Loucy (cell line): ENCODE measurements around the gene SLC9A4.
A peak's percentile ranks its signal among the peaks of the same experiment; 100 is the strongest.

Experiments
- H2AFZ ChIP-seq: fragments of 200-600 bp; sonication (generic); 2 replicates; pipeline ENCODE4 v1.6.0; 2016; ENCODE audit warnings: antibody characterized with exemption, mild to moderate bottlenecking, low read length, moderate library complexity
- H3F3A ChIP-seq: fragments of 200-600 bp; 2 replicates; pipeline ENCODE4 v1.6.0; 2016; ENCODE audit warnings: antibody characterized with exemption, low read depth, mild to moderate bottlenecking
- H3K27me3 ChIP-seq: fragments of 200-600 bp; sonication (generic); 2 replicates; pipeline ENCODE4 v1.6.1; 2014; ENCODE audit warnings: low read length, mild to moderate bottlenecking; ENCODE audit not compliant: insufficient read depth, poor library complexity, severe bottlenecking
- H3K36me3 ChIP-seq: fragments of 200-600 bp; sonication (generic); 2 replicates; pipeline ENCODE4 v1.6.1; 2016; ENCODE audit warnings: low read length; ENCODE audit not compliant: insufficient read depth
- H3K4me1 ChIP-seq: fragments of 200-600 bp; sonication (generic); 2 replicates; pipeline ENCODE4 v1.5.1; 2014; ENCODE audit warnings: low read length, mild to moderate bottlenecking; ENCODE audit not compliant: insufficient read depth, poor library complexity, severe bottlenecking
- H3K4me2 ChIP-seq: fragments of 200-600 bp; sonication (generic); 2 replicates; pipeline ENCODE4 v1.6.0; 2014; ENCODE audit warnings: antibody characterized with exemption, low read length, low read depth, mild to moderate bottlenecking; ENCODE audit not compliant: poor library complexity, severe bottlenecking
- H3K4me3 ChIP-seq: fragments of 200-600 bp; sonication (generic); 2 replicates; pipeline ENCODE4 v1.5.1; 2014; ENCODE audit warnings: low read length, mild to moderate bottlenecking, mixed read lengths; ENCODE audit not compliant: poor library complexity, severe bottlenecking
- H3K79me2 ChIP-seq: fragments of 200-600 bp; sonication (generic); 2 replicates; pipeline ENCODE4 v1.6.1; 2014; ENCODE audit warnings: low read length; ENCODE audit not compliant: insufficient read depth
- H3K9ac ChIP-seq: fragments of 200-600 bp; sonication (generic); 2 replicates; pipeline ENCODE4 v1.6.0; 2014; ENCODE audit warnings: mild to moderate bottlenecking, low read depth, low read length, moderate library complexity; ENCODE audit not compliant: poor library complexity, severe bottlenecking
- H3K9me2 ChIP-seq: fragments of 200-600 bp; sonication (generic); replicated peaks from 2 replicates; pipeline ENCODE4 v1.6.1; 2016; ENCODE audit warnings: low read depth, low read length, mixed read lengths
- H3K9me3 ChIP-seq: fragments of 200-600 bp; sonication (generic); 2 replicates; pipeline ENCODE4 v1.6.1; 2014; ENCODE audit warnings: mild to moderate bottlenecking, antibody characterized with exemption, low read length, low read depth; ENCODE audit not compliant: insufficient read depth
- H4K20me1 ChIP-seq: fragments of 200-600 bp; sonication (generic); 2 replicates; pipeline ENCODE4 v1.6.0; 2014; ENCODE audit warnings: antibody characterized with exemption, low read length, mild to moderate bottlenecking; ENCODE audit not compliant: insufficient read depth, poor library complexity, severe bottlenecking
- EZH2phosphoT487 ChIP-seq: fragments of 200-600 bp; IDR thresholded peaks from 2 replicates; pipeline ENCODE4 v1.6.1; 2018; ENCODE audit warnings: antibody characterized with exemption, mild to moderate bottlenecking, moderate library complexity, borderline replicate concordance
- TF ChIP-seq, protein P1 (sequence below): fragments of 200-600 bp; sonication (generic); conservative IDR thresholded peaks from 2 replicates; pipeline ENCODE4 v1.5.1; 2014; ENCODE audit warnings: mild to moderate bottlenecking, antibody characterized with exemption, low read length

The SLC9A4 gene

DNA sequence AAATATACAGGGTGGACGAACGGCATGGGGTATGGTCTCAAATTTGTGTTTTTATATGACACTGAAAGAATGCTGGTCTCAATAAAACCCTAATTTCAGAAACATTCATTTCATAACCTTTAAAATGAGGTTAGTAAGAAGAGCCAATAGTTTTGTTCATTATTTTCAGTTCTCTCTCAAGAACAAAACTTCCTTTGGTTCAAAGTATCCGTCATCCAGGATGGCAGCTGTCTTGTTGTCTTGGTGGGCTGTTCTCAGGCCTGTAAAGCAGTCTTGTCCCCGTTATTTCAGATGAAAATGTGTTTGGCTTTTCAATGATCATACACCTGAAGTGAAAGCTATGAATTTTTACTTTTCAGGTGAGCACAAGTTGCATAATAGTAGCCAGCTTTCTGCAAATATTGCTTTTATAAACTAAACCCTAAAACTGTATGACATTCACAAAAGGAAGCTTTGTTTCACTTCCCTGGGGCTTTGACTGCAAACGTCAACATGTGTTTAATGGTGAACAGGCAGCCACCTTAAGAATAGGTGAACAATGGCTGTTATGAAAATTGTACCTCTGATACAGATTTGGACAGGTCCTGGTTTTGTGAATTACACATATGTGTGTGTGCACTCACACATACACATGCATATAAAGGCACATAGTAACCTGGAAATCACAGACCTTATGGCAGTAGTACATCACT lies 47.4 kb upstream of the SLC9A4 start:
- H3K4me1 ChIP-seq = peaks cover 87% of the 10 kb centered on the region
- TF ChIP-seq EZH2phosphoT487 = no peak
- TF ChIP-seq, protein P1, sequence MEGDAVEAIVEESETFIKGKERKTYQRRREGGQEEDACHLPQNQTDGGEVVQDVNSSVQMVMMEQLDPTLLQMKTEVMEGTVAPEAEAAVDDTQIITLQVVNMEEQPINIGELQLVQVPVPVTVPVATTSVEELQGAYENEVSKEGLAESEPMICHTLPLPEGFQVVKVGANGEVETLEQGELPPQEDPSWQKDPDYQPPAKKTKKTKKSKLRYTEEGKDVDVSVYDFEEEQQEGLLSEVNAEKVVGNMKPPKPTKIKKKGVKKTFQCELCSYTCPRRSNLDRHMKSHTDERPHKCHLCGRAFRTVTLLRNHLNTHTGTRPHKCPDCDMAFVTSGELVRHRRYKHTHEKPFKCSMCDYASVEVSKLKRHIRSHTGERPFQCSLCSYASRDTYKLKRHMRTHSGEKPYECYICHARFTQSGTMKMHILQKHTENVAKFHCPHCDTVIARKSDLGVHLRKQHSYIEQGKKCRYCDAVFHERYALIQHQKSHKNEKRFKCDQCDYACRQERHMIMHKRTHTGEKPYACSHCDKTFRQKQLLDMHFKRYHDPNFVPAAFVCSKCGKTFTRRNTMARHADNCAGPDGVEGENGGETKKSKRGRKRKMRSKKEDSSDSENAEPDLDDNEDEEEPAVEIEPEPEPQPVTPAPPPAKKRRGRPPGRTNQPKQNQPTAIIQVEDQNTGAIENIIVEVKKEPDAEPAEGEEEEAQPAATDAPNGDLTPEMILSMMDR = no peak
- peak overlapping the region; percentile 98 for H3K4me2 ChIP-seq
- no peaks in the 10 kb centered on the region for H3F3A ChIP-seq
- peak overlapping the region; percentile 80 for H3K4me3 ChIP-seq
- no peak overlapping the region for H2AFZ ChIP-seq
- peaks cover 7% of the 10 kb centered on the region for H4K20me1 ChIP-seq
- peak overlapping the region; percentile 23 for H3K9ac ChIP-seq
- H3K9me3 ChIP-seq = peaks cover 5% of the 10 kb centered on the region; the same call in 1 of the 2 replicates
- H3K36me3 ChIP-seq = no peaks in the 10 kb centered on the region
- H3K79me2 ChIP-seq = peaks cover 96% of the 10 kb centered on the region
- H3K27me3 ChIP-seq = no peaks in the 10 kb centered on the region
- H3K9me2 ChIP-seq = no peaks in the 10 kb centered on the region

DNA sequence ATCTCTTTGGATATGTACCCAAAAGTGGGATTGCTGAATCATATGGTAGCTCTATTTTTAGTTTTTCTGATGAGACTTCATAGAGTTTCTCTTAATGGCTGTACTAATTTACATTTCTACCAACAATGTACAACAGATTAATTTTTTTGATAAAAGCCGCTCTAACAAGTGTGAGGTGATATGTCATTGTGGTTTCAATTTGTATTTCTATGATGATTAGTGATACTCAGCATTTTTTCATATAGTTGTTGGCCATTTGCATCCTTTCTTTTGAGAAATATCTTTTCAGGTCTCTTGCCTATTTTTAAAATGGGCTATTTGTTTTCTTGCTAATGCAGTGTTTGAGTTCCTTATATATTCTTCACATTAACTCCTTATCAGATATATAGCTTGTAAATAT lies 45.8 kb upstream of the SLC9A4 start:
- no peaks in the 10 kb centered on the region for H3K27me3 ChIP-seq
- no peaks in the 10 kb centered on the region for H3K36me3 ChIP-seq
- peaks cover 94% of the 10 kb centered on the region for H3K79me2 ChIP-seq
- H3K4me2 ChIP-seq = peak overlapping the region; percentile 68
- peaks cover 7% of the 10 kb centered on the region for H4K20me1 ChIP-seq
- no peak overlapping the region for H3K9ac ChIP-seq
- H3K4me3 ChIP-seq = peak overlapping the region; percentile 31
- H3K9me3 ChIP-seq = peaks cover 5% of the 10 kb centered on the region; the same call in 1 of the 2 replicates
- no peak overlapping the region for H2AFZ ChIP-seq
- H3K9me2 ChIP-seq = no peaks in the 10 kb centered on the region
- no peaks in the 10 kb centered on the region for H3F3A ChIP-seq
- peaks cover 87% of the 10 kb centered on the region for H3K4me1 ChIP-seq
- TF ChIP-seq EZH2phosphoT487 = no peak

DNA sequence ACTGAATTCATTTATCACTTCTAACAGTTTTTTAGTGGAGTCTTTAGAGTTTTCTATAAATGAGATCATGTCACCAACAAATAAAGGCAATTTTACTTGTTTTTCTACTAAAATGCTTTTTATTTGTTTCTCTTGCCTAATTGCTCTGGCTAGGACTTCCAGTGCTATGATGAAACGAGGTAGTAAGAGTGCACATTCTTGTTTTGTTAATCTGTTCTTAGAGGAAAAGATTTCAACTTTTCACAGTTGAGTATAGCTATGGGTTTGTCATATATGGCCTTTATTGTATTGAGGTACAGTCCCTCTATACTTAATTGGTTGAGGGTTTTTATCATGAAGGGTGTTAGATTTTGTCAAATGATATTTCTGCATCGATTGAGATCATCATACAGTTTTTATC lies 44.5 kb upstream of the SLC9A4 start:
- TF ChIP-seq EZH2phosphoT487 = no peak
- TF ChIP-seq, protein P1 = no peak
- peaks cover 7% of the 10 kb centered on the region for H4K20me1 ChIP-seq
- no peaks in the 10 kb centered on the region for H3K9me2 ChIP-seq
- H3K4me1 ChIP-seq = peaks cover 76% of the 10 kb centered on the region
- peak overlapping the region; percentile 68 for H3K4me2 ChIP-seq
- no peak overlapping the region for H3K9ac ChIP-seq
- peaks cover 5% of the 10 kb centered on the region; the same call in 1 of the 2 replicates for H3K9me3 ChIP-seq
- peaks cover 7% of the 10 kb centered on the region; the same call in 1 of the 2 replicates for H3K36me3 ChIP-seq
- no peaks in the 10 kb centered on the region for H3F3A ChIP-seq
- H3K4me3 ChIP-seq = peak overlapping the region; percentile 57
- no peaks in the 10 kb centered on the region for H3K27me3 ChIP-seq
- H3K79me2 ChIP-seq = peaks cover 92% of the 10 kb centered on the region
- no peak overlapping the region for H2AFZ ChIP-seq

DNA sequence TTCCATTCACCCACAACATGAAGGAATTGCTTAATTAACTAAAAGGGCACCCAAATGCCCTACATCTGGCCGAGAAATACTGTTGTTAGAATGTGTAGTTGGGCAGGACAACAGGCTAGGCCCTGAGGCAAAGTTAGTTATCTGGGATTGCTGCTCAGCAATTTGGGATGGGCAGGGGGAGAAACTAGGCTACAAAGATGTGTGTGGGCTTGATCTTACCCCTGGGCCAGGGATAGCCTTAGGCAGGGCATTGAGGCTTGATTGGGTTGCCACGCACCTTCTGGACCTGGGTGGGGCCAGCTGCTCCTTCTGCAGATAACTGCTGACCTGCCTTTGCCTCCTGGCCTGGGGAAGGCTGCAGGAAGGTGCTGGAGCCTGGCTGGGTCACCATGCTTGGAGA lies 40.6 kb upstream of the SLC9A4 start:
- H3F3A ChIP-seq = no peaks in the 10 kb centered on the region
- H3K4me3 ChIP-seq = no peak overlapping the region
- no peak for TF ChIP-seq EZH2phosphoT487
- TF ChIP-seq, protein P1 = no peak
- H3K9ac ChIP-seq = no peak overlapping the region
- peaks cover 77% of the 10 kb centered on the region for H3K4me1 ChIP-seq
- peaks cover 82% of the 10 kb centered on the region for H3K79me2 ChIP-seq
- H3K9me2 ChIP-seq = no peaks in the 10 kb centered on the region
- peaks cover 4% of the 10 kb centered on the region for H4K20me1 ChIP-seq
- H3K36me3 ChIP-seq = peaks cover 23% of the 10 kb centered on the region; the same call in 1 of the 2 replicates
- no peaks in the 10 kb centered on the region for H3K27me3 ChIP-seq
- peak overlapping the region; percentile 40 for H3K4me2 ChIP-seq
- peaks cover 5% of the 10 kb centered on the region; the same call in 1 of the 2 replicates for H3K9me3 ChIP-seq
- no peak overlapping the region for H2AFZ ChIP-seq
